WERI-Rb-1 (cell line): ENCODE data around the gene TRIM8.

Source experiments
- DNase-seq: peaks from one replicate; pipeline ENCODE4 v3.0.0-alpha.2; 2020
- H3K27ac ChIP-seq: fragments of 250-450 bp; sonication (Bioruptor Pico); 2 replicates; pipeline ENCODE4 v1.5.1; 2020; ENCODE audit warnings: mild to moderate bottlenecking, moderate library complexity
- H3K27me3 ChIP-seq: fragments of 250-450 bp; sonication (Bioruptor Pico); 2 replicates; pipeline ENCODE4 v1.5.1; 2021; ENCODE audit warnings: mild to moderate bottlenecking, low read depth, moderate library complexity; ENCODE audit not compliant: insufficient read depth, severe bottlenecking
- H3K36me3 ChIP-seq: fragments of 250-450 bp; sonication (Bioruptor Pico); 2 replicates; pipeline ENCODE4 v1.5.1; 2020; ENCODE audit warnings: mild to moderate bottlenecking, moderate library complexity
- H3K4me3 ChIP-seq: 2 replicates; pipeline ENCODE4 v1.5.1; 2011; ENCODE audit warnings: low read depth, mild to moderate bottlenecking, control low read depth, low read length
- H3K9me3 ChIP-seq: fragments of 250-450 bp; sonication (Bioruptor Pico); 2 replicates; pipeline ENCODE4 v1.5.1; 2021; ENCODE audit warnings: mild to moderate bottlenecking, moderate library complexity; ENCODE audit not compliant: severe bottlenecking
- TF ChIP-seq, protein P1 (sequence below): IDR thresholded peaks from 2 replicates; pipeline ENCODE4 v1.5.1; 2011; ENCODE audit warnings: low read depth, mild to moderate bottlenecking, control low read depth, inconsistent platforms, low read length

Gene TRIM8

DNA sequence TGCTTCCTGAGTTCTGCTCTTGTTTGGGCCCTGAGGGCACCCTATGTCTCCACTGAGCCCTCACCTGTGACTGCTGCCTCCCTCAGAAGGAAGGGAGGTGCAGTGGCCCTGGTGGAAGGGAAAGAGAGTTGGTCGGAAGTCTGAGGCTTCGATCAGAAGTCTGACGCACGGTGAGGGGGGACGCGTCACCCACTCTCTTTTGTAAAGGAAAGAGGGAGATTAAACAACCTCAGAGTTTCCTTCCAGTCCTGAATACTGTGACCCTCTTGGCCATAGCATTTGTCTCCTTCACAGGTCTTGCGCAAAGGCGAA lies 31.4 kb upstream of the TRIM8 start:
- H3K9me3 ChIP-seq, result no peaks in the 10 kb centered on the region
- H3K27ac ChIP-seq, result no peak overlapping the region
- DNase-seq, result no peak
- TF ChIP-seq, protein P1, sequence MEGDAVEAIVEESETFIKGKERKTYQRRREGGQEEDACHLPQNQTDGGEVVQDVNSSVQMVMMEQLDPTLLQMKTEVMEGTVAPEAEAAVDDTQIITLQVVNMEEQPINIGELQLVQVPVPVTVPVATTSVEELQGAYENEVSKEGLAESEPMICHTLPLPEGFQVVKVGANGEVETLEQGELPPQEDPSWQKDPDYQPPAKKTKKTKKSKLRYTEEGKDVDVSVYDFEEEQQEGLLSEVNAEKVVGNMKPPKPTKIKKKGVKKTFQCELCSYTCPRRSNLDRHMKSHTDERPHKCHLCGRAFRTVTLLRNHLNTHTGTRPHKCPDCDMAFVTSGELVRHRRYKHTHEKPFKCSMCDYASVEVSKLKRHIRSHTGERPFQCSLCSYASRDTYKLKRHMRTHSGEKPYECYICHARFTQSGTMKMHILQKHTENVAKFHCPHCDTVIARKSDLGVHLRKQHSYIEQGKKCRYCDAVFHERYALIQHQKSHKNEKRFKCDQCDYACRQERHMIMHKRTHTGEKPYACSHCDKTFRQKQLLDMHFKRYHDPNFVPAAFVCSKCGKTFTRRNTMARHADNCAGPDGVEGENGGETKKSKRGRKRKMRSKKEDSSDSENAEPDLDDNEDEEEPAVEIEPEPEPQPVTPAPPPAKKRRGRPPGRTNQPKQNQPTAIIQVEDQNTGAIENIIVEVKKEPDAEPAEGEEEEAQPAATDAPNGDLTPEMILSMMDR, result no peak
- H3K36me3 ChIP-seq, result peaks cover 12% of the 10 kb centered on the region
- H3K4me3 ChIP-seq, result no peak overlapping the region
- H3K27me3 ChIP-seq, result no peaks in the 10 kb centered on the region

DNA sequence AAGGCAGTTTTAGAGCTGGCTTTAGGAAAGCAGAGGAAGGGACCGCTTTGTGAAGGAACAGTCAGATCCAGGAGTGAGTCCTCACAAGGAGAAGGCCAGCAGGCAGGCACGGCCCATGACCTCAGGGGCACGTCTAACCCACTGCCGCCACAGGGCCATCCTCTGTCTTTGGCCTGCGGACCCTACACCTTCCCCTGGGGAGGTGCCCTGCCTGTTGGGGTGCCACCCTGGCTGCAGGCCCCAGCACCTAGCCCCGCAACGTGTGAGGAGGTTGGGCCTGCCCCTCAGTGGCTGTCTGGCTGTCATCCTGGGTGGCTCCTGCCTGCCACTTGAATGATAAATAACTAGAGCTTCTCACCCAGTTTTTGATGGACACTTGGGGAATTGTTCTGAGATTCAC lies 31.0 kb upstream of the TRIM8 start:
- H3K36me3 ChIP-seq, result peaks cover 14% of the 10 kb centered on the region

DNA sequence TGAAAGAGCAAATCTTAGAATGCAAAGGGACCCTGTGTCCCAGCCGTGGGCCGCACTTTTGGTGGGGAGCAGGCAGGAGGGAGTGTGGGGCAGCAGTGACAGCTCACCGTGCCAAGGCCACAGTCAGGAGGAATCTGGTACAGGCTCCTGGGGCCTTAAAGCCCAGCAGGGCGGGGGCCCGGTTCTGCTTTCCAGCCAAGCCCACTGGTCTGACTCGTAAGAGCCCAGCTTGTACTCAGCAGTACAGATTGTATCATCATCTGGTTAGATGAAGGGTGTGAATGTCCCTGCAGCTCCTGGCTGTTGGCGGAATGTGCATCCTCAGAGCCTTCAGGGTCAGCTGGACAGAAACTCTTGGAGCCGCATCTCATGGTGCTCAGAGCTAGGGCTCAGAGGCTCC lies 30.5 kb upstream of the TRIM8 start:
- Histone ChIP-seq H3K27me3 (no peaks in the 10 kb centered on the region), H3K27ac (no peak overlapping the region), H3K4me3 (no peak overlapping the region), H3K36me3 (peaks cover 17% of the 10 kb centered on the region), H3K9me3 (no peaks in the 10 kb centered on the region)
- DNase-seq, result no peak
- TF ChIP-seq, protein P1, result no peak

More for the DNA sequence above, 31.0 kb upstream of the TRIM8 start:
- Histone ChIP-seq H3K27me3 (no peaks in the 10 kb centered on the region), H3K9me3 (no peaks in the 10 kb centered on the region), H3K4me3 (no peak overlapping the region), H3K27ac (no peak overlapping the region)
- TF ChIP-seq, protein P1, result no peak
- no peak for DNase-seq

DNA sequence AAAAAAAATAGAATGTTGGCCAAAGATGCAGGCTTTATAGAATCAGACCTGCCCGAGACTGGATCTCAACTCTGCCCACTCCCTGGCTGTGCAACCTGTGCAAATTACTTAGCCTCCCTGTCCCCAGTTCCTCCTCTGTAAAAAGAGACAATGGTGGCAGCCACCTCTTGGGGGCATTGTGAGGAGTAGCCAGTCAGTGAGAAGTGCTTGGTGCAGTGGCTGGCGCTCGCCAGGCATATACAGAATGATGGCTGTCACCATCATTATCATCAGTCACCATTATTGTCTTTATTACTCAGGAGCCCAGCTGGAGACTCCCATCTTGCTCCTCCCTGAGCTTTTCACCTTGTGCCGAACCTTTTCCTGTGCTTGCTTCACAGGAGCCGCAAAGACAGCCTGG lies 29.4 kb upstream of the TRIM8 start:
- Histone ChIP-seq H3K9me3 (no peaks in the 10 kb centered on the region), H3K27me3 (no peaks in the 10 kb centered on the region), H3K27ac (peak overlapping the region; percentile 64), H3K36me3 (peaks cover 19% of the 10 kb centered on the region), H3K4me3 (no peak overlapping the region)
- no peak for DNase-seq
- TF ChIP-seq, protein P1, result no peak

DNA sequence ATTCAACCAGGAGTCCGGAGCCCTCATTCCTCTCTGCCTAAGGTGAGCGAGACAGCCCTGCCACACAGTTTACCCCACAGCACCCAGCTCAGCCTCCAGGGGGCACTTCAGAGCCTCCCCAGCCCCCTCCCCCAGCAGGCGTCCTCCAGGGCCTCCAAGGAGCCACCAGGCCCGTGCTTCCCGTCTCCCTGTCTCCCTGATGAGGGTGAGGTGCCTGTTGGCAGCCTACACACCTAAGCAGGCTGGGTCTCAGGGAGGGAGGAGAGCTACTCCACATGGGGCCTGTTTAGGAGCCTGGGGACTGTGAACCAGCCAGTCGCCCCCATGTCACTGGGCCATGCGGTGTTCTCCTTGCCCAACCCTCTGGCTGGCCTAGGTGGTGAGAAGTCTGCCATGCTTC lies 28.9 kb upstream of the TRIM8 start:
- TF ChIP-seq, protein P1, result peak; percentile 90
- H3K36me3 ChIP-seq, result peaks cover 20% of the 10 kb centered on the region
- peak; percentile 85 for DNase-seq
- no peaks in the 10 kb centered on the region for H3K9me3 ChIP-seq
- no peak overlapping the region for H3K4me3 ChIP-seq
- peak overlapping the region; percentile 64 for H3K27ac ChIP-seq
- H3K27me3 ChIP-seq, result no peaks in the 10 kb centered on the region

DNA sequence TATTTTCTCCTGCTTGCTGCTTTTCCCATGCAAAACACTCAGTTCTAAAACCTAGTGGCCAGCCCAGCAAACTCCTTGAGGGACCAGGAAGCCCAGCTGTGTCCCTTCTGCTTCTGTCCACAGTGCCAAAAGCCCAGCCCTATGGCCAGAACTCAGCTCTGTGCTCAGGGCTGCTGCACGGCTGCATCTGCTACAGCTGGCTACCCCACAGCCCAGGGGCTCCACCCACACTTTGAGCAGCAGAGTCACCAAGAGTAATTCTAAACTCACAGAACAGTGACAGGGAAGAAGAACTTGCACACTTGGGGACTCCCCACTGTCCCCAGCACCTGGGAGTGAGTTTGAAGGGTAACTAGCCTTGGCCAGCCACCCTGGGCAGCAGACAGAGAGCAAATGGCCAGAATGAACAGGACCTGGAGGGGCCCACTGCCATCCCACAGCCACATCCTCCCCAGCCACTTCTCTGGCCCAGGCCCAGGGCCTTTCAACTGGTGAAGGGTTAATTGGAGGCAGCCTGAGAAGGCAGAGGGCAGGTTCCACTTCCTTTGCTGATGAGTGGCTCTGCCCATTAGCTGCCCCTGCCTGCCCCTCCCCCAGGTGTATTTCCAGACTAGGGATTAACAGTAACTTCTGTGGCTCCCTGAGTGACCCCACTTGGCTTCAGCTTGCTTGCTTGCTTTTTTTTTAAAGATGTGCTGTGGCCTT lies 28.1 kb upstream of the TRIM8 start:
- DNase-seq, result peak; percentile 89
- peak overlapping the region; percentile 64 for H3K27ac ChIP-seq
- H3K9me3 ChIP-seq, result no peaks in the 10 kb centered on the region
- H3K27me3 ChIP-seq, result no peaks in the 10 kb centered on the region
- peaks cover 20% of the 10 kb centered on the region for H3K36me3 ChIP-seq
- TF ChIP-seq, protein P1, result no peak
- H3K4me3 ChIP-seq, result no peak overlapping the region
